K562 (cell line): ENCODE measurements around the gene SHISA7. TPM values are rescaled to one million over a fixed set of nuclear protein-coding genes. Genes with fewer than 3 reads are reported as not detected.

ENCODE experiments used
- CLOCK ChIP-seq: fragments of 250-450 bp; sonication (Bioruptor Pico); IDR thresholded peaks from 2 replicates; pipeline ENCODE4 v1.4.0; 2020; ENCODE audit warnings: mild to moderate bottlenecking, moderate library complexity, borderline replicate concordance
- ERF ChIP-seq: fragments of 450-650 bp; formaldehyde crosslinking; IDR thresholded peaks from 2 replicates; pipeline ENCODE4 v1.4.0; 2020; ENCODE audit warnings: mild to moderate bottlenecking, mixed read lengths
- KLF13 ChIP-seq: fragments of 450-650 bp; IDR thresholded peaks from 2 replicates; pipeline ENCODE4 v1.6.1; 2016; ENCODE audit warnings: missing genetic modification characterization, low read depth, mild to moderate bottlenecking, missing compliant biosample characterization, moderate library complexity, borderline replicate concordance
- MAFK ChIP-seq: IDR thresholded peaks from 2 replicates; pipeline ENCODE4 v1.6.1; 2011; ENCODE audit warnings: low read length, improper control_type of control experiment
- NR2C2 ChIP-seq, 2 experiments: fragments of 200-800 bp in 1 of 2; sonication (Bioruptor generic) in 1 of 2; sonication (generic) in 1 of 2; formaldehyde crosslinking in 1 of 2; IDR thresholded peaks; 2 replicates each; pipeline versions ENCODE4 v1.6.1 to v1.8.0; 2016 to 2022; ENCODE audit warnings: mild to moderate bottlenecking in 1 of 2, missing compliant biosample characterization in 1 of 2, missing genetic modification characterization in 1 of 2, missing genetic modification reagents in 1 of 2
- RBBP5 ChIP-seq: fragments of 200-600 bp; sonication (generic); IDR thresholded peaks from 2 replicates; pipeline ENCODE4 v1.6.1; 2012; ENCODE audit warnings: borderline replicate concordance, mild to moderate bottlenecking, low read length, control low read depth, inconsistent platforms; ENCODE audit not compliant: insufficient read depth, poor library complexity, severe bottlenecking
- ZBTB11 ChIP-seq, 3 experiments: fragments of 200-800 bp in 1 of 3; fragments of 250-450 bp in 1 of 3; fragments of 450-650 bp in 1 of 3; sonication (Bioruptor Pico) in 1 of 3; sonication (Bioruptor generic) in 1 of 3; formaldehyde crosslinking in 1 of 3; IDR thresholded peaks; 2 replicates each; pipeline versions ENCODE4 v1.6.1 to v1.8.0; 2016 to 2022; ENCODE audit warnings: mild to moderate bottlenecking in 2 of 3, missing genetic modification characterization in 2 of 3, missing compliant biosample characterization in 1 of 3, moderate library complexity in 1 of 3
- ZNF140 ChIP-seq: fragments of 250-450 bp; sonication (Bioruptor Pico); IDR thresholded peaks from 2 replicates; pipeline ENCODE4 v1.8.0; 2021; ENCODE audit warnings: moderate library complexity, mild to moderate bottlenecking, inconsistent platforms
- polyA plus RNA-seq, 8 experiments: library from polyadenylated mRNA; depleted of rRNA in 4 of 8; stranded (reverse) in 5 of 8; unstranded in 3 of 8; fragments of >200 nt; fragmentation: Nextera tagmentation in 2 of 8; fragmentation: Illumina TruSeq in 1 of 8; extraction: Ambion mirVana in 2 of 8; extraction: Trizol in 1 of 8; gene quantifications; 2 replicates each; pipeline versions ENCODE4 v1.2.1 to v1.2.3, GENCODE V29; 2011 to 2014; ENCODE audit warnings: inconsistent platforms in 1 of 8, missing spikeins in 1 of 8
- total RNA-seq, 7 experiments: library from RNA; depleted of rRNA in 6 of 7; stranded (reverse); fragments of >200 nt in 6 of 7; fragmentation: Illumina TruSeq in 2 of 7; extraction: Trizol in 2 of 7; gene quantifications; 2 replicates each; pipeline versions ENCODE4 v1.2.1 to v1.2.3, GENCODE V29; 2011 to 2021; ENCODE audit warnings: low replicate concordance in 1 of 7
- TF ChIP-seq, protein P1 (sequence below), 2 experiments: IDR thresholded peaks in 1 of 2; conservative IDR thresholded peaks in 1 of 2; 2 replicates each; pipeline ENCODE4 v1.6.1; 2016; ENCODE audit warnings: low read depth in 2 of 2, mild to moderate bottlenecking in 1 of 2, missing compliant biosample characterization in 1 of 2, missing genetic modification characterization in 1 of 2, moderate library complexity in 1 of 2

SHISA7 gene
- total and polyA plus RNA-seq, 9 of the 15 experiments (the other 6 are each of a cell fraction or from before 2014, with no cell fraction given) = 0.01 to 0.40 (median 0.07) TPM

DNA sequence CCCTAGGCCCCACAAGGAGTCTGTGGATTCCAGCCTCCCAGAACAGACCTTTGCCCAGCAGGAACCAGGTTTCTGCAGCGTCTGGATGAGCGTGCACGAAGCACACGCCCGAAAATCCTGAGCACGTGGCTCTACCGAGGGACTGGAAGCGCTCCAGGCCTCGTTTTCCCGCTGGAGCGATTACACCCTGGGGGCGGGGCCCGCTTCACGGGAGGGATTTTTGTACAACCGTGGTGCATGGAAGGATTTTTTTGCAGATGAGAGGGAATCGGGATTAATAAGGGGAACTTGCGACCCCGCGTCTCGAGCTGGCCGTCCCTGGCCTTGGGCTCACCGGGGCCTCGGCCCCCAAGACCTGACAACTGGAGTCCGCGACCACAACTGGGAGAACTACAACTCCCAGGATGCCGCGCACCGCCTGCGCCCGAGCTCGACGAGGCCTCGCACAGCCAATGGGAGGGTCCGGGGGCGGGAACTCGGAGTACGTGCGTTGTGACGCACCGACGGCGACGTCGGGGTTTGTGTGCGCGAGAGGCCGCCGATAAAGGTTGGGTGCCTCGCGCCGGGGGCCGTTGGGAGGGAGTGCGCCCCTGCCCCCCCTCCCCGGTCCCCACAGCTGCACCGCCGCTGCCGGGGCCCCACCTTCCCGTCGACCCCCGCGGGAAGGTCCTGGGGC lies 33.1 kb upstream of the SHISA7 start, which contains the start of gene ZNF628 (continued):
- TF ChIP-seq ERF = peak; percentile 85; the same call in 1 of the 2 replicates
- TF ChIP-seq KLF13 (tag) = peak; percentile 77; the same call in 1 of the 2 replicates
- TF ChIP-seq NR2C2 (CRISPR knock-in tag; IDR thresholded peaks at IDR 0.05) = 0 out of 2 replicates have a peak, but pooled peaks have one; percentile 50
- TF ChIP-seq NR2C2 (tag; IDR thresholded peaks at IDR 0.05) = peak; percentile 74
- no peak for TF ChIP-seq CLOCK (CRISPR knock-in tag)
- TF ChIP-seq ZBTB11 (CRISPR knock-in tag; IDR thresholded peaks at IDR 0.05) = peak in 1 of 3 experiments; percentile 40; a peak in 2 of 6 replicates
- TF ChIP-seq RBBP5 = no peak
- 0 out of 2 replicates have a peak, but pooled peaks have one; percentile 12 for TF ChIP-seq MAFK
- TF ChIP-seq, protein P1, sequence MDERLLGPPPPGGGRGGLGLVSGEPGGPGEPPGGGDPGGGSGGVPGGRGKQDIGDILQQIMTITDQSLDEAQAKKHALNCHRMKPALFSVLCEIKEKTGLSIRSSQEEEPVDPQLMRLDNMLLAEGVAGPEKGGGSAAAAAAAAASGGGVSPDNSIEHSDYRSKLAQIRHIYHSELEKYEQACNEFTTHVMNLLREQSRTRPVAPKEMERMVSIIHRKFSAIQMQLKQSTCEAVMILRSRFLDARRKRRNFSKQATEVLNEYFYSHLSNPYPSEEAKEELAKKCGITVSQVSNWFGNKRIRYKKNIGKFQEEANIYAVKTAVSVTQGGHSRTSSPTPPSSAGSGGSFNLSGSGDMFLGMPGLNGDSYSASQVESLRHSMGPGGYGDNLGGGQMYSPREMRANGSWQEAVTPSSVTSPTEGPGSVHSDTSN (CRISPR knock-in tag; IDR thresholded peaks at IDR 0.05; ENCODE audit: low read depth) = no peak
- TF ChIP-seq, protein P1 (tag; conservative IDR thresholded peaks at IDR 0.05; ENCODE audit: low read depth) = no peak
- TF ChIP-seq ZNF140 (CRISPR knock-in tag) = no peak
